Measurements from ENCODE around the gene CYB5D1.
"Not testable (repeated sequence)": the region's sequence is repeated elsewhere in the genome, so short reads cannot be mapped to it uniquely, and the experiment has no call there.

The CYB5D1 gene

GRCh38 chr17:7856811-7857712 lies 741 bp upstream of the CYB5D1 start, which contains the start of gene NAA38:
Gene NAA38, minus strand, starts transcription at chr17:7857559. Its CDS starts 96 bp downstream, at chr17:7857463.
- peak; percentile 97 to 98 for DNase-seq

GRCh38 chr17:7858522-7858810 lies 663 bp downstream of the CYB5D1 start:
- peak in 1 of 2 experiments; percentile 54 for DNase-seq

- no peak for DNase-seq
Observed at GRCh38 chr17:7859028-7859427, 1.2 kb downstream of the CYB5D1 start.

- DNase-seq, result peak; percentile 60 to 67
Observed at GRCh38 chr17:7862692-7863437, 5.1 kb downstream of the CYB5D1 start.

- DNase-seq, result not testable (repeated sequence)
Observed at GRCh38 chr17:7864384-7864783, 6.6 kb downstream of the CYB5D1 start.

GRCh38 chr17:7864995-7865650 lies 7.3 kb downstream of the CYB5D1 start:
- no peak for DNase-seq

- no peak for DNase-seq
Observed at GRCh38 chr17:7867881-7868329, 10.1 kb downstream of the CYB5D1 start.

GRCh38 chr17:7873051-7873450 lies 15.2 kb downstream of the CYB5D1 start:
- no peak for DNase-seq

GRCh38 chr17:7875804-7876370 lies 18.1 kb downstream of the CYB5D1 start:
- DNase-seq, result no peak

GRCh38 chr17:7878234-7878633 lies 20.4 kb downstream of the CYB5D1 start:
- no peak for DNase-seq

- DNase-seq, result no peak
Observed at GRCh38 chr17:7880076-7880868, 22.5 kb downstream of the CYB5D1 start.

- DNase-seq, result no peak
Observed at GRCh38 chr17:7881276-7882054, 23.7 kb downstream of the CYB5D1 start.

- DNase-seq, result peak; percentile 85 to 89
Observed at GRCh38 chr17:7882068-7882467, 24.3 kb downstream of the CYB5D1 start.

- DNase-seq, result peak in 1 of 2 experiments; percentile 22
Observed at GRCh38 chr17:7882629-7883028, 24.8 kb downstream of the CYB5D1 start.

GRCh38 chr17:7883781-7884386 lies 26.1 kb downstream of the CYB5D1 start:
- peak in 1 of 2 experiments; percentile 27 for DNase-seq

GRCh38 chr17:7884581-7885366 lies 27.0 kb downstream of the CYB5D1 start:
- DNase-seq, result no peak

- peak in 1 of 2 experiments; percentile 48 for DNase-seq
Observed at GRCh38 chr17:7885367-7886226, 27.8 kb downstream of the CYB5D1 start.

GRCh38 chr17:7886227-7887037 lies 28.6 kb downstream of the CYB5D1 start:
- peak in 1 of 2 experiments; percentile 51 for DNase-seq
